Kidney (tissue), 14 donors: ENCODE data around the gene CLDN3. TPM values are rescaled to one million over a fixed set of nuclear protein-coding genes. Genes with fewer than 3 reads are reported as not detected.

Source experiments
- DNase-seq, 5 donors: peaks; one replicate each; pipeline ENCODE4 v3.0.0-alpha.2; 2013 to 2020
- FAIRE-seq: peaks from 2 replicates; lab custom pipeline; 2012; peaks lifted over from hg19 to GRCh38; lab: Jason Lieb, UNC
- H3K27ac ChIP-seq, 2 donors: one replicate each; pipeline ENCODE4 v1.7.0; 2013; ENCODE audit warnings: low read depth in 2 of 2, low read length in 2 of 2, inconsistent platforms in 1 of 2
- H3K27me3 ChIP-seq: one replicate; pipeline ENCODE4 v1.7.1; 2013; ENCODE audit warnings: low read length, inconsistent platforms; ENCODE audit not compliant: control insufficient read depth, insufficient read depth
- H3K36me3 ChIP-seq, 3 donors: one replicate each; pipeline versions ENCODE4 v1.7.0 to v1.7.1; 2013; ENCODE audit warnings: low read length in 3 of 3, control low read depth in 1 of 3, inconsistent platforms in 1 of 3; ENCODE audit not compliant: insufficient read depth in 3 of 3, control insufficient read depth in 2 of 3
- H3K4me1 ChIP-seq, 3 donors: one replicate each; pipeline versions ENCODE4 v1.7.0 to v1.7.1; 2013; ENCODE audit warnings: low read length in 3 of 3, inconsistent platforms in 1 of 3, low read depth in 1 of 3; ENCODE audit not compliant: control insufficient read depth in 2 of 3, insufficient read depth in 2 of 3
- H3K4me3 ChIP-seq, 3 donors: one replicate each; pipeline versions ENCODE4 v1.7.0 to v1.8.1; 2013; ENCODE audit warnings: low read length in 3 of 3, control low read depth in 1 of 3, inconsistent platforms in 1 of 3
- H3K9ac ChIP-seq, 3 donors: one replicate each; pipeline versions ENCODE4 v1.7.0 to v1.7.1; 2013; ENCODE audit warnings: low read length in 3 of 3, control low read depth in 1 of 3, inconsistent platforms in 1 of 3
- H3K9me3 ChIP-seq, 3 donors: one replicate each; pipeline versions ENCODE4 v1.7.0 to v1.7.1; 2013; ENCODE audit warnings: low read length in 3 of 3, control low read depth in 1 of 3, inconsistent platforms in 1 of 3; ENCODE audit not compliant: control insufficient read depth in 2 of 3, insufficient read depth in 1 of 3
- intact Hi-C: fragments of 100-400 bp; cut with DNase I; formaldehyde crosslinking; loops from one replicate; pipeline ENCODE4 v1.11.1; 2022
- polyA plus RNA-seq: library from polyadenylated mRNA; stranded (reverse); fragments of 350-450 nt; fragmentation: Illumina TruSeq; extraction: RNeasy Lipid Tissue Mini Kit (QIAGEN cat#74804); gene quantifications from one replicate; pipeline ENCODE4 v1.2.3, GENCODE V29; 2014; ENCODE audit warnings: low read depth, low replicate concordance; ENCODE audit not compliant: insufficient read depth
- total RNA-seq: library from RNA; stranded (reverse); fragmentation: NEBNext Ultra II Directional; extraction: Animal tissue kit (Norgen Biotek cat#: 25700); gene quantifications from one replicate; pipeline ENCODE4 v1.2.1, GENCODE V29; 2021
- TF ChIP-seq, protein P1 (sequence below): IDR thresholded peaks from 3 replicates; pipeline ENCODE4 v1.5.1; 2012; ENCODE audit warnings: mild to moderate bottlenecking, moderate library complexity, borderline replicate concordance; ENCODE audit not compliant: insufficient read depth; ENCODE audit errors: extremely low read depth
- donor health status: control.
- donor health status: control.
- donor health status: control.
- donor health status: control.
- donor health status: control.
- donor health status: DM: yes; HTN: yes; CAD: no.
- donor health status: Normal renal cell carcinoma (clear cell type).

Gene CLDN3
- total and polyA plus RNA-seq, 2 donors from 2014 or later, result 76.5 to 180 TPM

DNA sequence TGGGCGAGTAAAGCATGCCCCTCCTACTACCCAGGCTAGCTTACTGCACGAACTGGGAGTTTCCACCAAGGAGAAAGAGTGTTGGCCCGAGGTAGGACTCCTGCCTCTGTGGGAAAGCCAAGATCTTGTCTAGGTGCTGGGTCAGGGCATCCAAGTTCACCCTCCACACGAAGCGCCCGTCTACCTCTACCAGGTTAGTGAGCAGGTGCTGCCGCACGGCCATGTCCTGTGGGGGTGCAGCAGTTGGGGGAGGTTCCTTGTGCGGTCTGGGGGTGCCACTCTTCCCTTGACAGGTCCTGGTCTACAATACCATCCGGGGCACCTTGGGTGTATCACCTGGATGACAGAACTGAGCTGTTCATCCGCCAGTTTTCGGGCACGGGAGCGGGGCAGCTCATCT is 33.2 kb downstream of the CLDN3 start:
- intact Hi-C loops, result no loop called here
- no peak for DNase-seq
- Histone ChIP-seq H3K4me3 (no peak overlapping the region), H3K4me1 (peaks cover 0 to 15% (median 5%) of the 10 kb centered on the region in 3 donors), H3K27me3 (no peaks in the 10 kb centered on the region), H3K27ac (no peak overlapping the region), H3K9me3 (no peaks in the 10 kb centered on the region), H3K9ac (peak overlapping the region in 1 of 3 donors; percentile 4), H3K36me3 (peaks cover 0 to 6% (median 5%) of the 10 kb centered on the region in 3 donors)
- TF ChIP-seq, protein P1, sequence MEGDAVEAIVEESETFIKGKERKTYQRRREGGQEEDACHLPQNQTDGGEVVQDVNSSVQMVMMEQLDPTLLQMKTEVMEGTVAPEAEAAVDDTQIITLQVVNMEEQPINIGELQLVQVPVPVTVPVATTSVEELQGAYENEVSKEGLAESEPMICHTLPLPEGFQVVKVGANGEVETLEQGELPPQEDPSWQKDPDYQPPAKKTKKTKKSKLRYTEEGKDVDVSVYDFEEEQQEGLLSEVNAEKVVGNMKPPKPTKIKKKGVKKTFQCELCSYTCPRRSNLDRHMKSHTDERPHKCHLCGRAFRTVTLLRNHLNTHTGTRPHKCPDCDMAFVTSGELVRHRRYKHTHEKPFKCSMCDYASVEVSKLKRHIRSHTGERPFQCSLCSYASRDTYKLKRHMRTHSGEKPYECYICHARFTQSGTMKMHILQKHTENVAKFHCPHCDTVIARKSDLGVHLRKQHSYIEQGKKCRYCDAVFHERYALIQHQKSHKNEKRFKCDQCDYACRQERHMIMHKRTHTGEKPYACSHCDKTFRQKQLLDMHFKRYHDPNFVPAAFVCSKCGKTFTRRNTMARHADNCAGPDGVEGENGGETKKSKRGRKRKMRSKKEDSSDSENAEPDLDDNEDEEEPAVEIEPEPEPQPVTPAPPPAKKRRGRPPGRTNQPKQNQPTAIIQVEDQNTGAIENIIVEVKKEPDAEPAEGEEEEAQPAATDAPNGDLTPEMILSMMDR, result no peak
- FAIRE-seq, result no peak

DNA sequence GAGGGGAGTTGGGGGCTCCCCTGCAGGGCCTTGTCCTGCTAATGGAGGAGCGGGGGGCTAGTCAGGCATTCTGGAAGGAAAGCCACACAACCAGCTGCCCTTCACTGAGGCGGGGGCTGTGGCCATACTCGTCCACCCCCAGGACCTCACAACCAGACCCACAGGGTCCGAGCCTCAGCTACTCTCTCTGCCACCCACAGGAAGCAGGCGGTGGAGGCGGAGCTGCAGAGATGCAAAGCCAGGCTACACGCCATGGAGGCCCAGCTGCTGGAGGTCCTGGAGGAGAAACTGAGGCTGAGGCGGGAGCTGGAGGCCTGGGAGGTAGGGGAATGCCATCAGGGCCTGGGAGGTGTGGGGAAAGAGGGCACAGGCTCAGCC is 34.6 kb downstream of the CLDN3 start:
- H3K27me3 ChIP-seq, result no peaks in the 10 kb centered on the region
- H3K9ac ChIP-seq, result no peak overlapping the region
- intact Hi-C loops, result no loop called here
- peak in 2 of 5 donors; percentile 53 to 80 for DNase-seq
- peaks cover 0 to 6% (median 5%) of the 10 kb centered on the region in 3 donors for H3K36me3 ChIP-seq
- H3K4me3 ChIP-seq, result no peak overlapping the region
- no peak for FAIRE-seq
- H3K4me1 ChIP-seq, result peaks cover 0 to 12% (median 0%) of the 10 kb centered on the region in 3 donors
- TF ChIP-seq, protein P1, result no peak
- peak overlapping the region; percentile 60 to 79 for H3K27ac ChIP-seq
- H3K9me3 ChIP-seq, result no peaks in the 10 kb centered on the region

DNA sequence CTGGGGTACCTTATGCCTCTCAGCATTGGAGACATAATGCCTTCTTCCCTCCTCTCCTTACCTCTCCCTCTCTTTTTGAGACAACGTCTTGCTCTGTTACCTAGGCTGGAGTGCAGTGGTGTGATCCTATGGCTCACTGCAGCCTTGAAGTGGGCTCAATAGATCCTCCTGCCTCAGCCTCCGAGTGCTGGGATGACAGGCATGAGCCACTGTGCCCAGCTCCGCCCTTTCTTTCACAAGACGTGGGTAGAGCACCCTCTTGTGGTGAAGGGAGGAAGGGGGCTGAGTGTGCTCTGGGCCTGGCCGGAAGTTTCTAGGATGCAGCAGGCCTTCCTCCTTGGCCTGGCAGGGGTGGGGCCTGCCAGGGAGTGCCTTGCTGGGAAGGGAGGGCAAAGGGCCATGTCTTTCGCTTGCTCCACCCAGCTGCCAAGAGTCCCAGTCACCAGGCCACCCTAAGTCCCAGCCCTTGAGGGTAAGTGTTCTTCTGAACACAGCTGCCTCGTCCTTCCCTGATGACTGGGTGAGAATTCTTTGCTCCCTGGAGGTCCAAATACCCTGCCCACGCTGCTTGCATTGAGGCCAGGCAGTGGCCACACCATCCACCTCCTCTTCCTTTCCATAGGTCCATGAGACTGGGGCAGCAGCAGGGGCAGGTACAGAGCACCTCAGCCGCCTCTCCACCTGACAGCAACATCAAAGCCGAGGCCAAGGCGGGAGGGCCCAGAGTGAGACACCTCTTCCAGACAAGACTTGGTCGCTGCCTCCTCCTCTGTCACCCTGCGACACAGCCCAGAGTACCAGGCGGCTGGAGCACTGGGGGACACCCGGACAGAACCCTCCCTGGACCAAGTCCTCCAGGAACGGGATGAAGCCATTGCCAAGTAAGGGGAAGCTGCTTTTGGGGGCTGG is 35.2 kb downstream of the CLDN3 start:
- Histone ChIP-seq H3K36me3 (peaks cover 0 to 6% (median 5%) of the 10 kb centered on the region in 3 donors), H3K27ac (peak overlapping the region; percentile 60 to 79), H3K27me3 (no peaks in the 10 kb centered on the region), H3K9ac (no peak overlapping the region), H3K4me1 (peaks cover 0 to 12% (median 0%) of the 10 kb centered on the region in 3 donors), H3K9me3 (no peaks in the 10 kb centered on the region), H3K4me3 (peak overlapping the region in 1 of 3 donors; percentile 10)
- FAIRE-seq (no peak), DNase-seq (peak; percentile 55 to 90 (median 68))
- intact Hi-C loops, result no loop called here
- TF ChIP-seq, protein P1, result peak; percentile 76
